NT2/D1 (cell line): Measurements from ENCODE around the gene ELOVL6.

Experiments used
- YY1 ChIP-seq: IDR thresholded peaks from 2 replicates; pipeline ENCODE4 v1.6.1; 2011; ENCODE audit not compliant: insufficient read length, insufficient read depth
- ZNF274 ChIP-seq: IDR thresholded peaks from 2 replicates; pipeline ENCODE4 v1.6.1; 2011; ENCODE audit warnings: mild to moderate bottlenecking, low read depth, low read length

GRCh38 chr4:110139111-110139510 is 59.3 kb downstream of the ELOVL6 start:
- TF ChIP-seq ZNF274 (no peak), YY1 (no peak)
